GM15510 (cell line): ENCODE measurements around the gene TRAF6.

Experiments used
- POLR2A ChIP-seq: IDR thresholded peaks from 3 replicates; pipeline ENCODE4 v1.6.1; 2011; ENCODE audit warnings: borderline replicate concordance; ENCODE audit not compliant: insufficient read length; ENCODE audit errors: extremely low read depth

TRAF6 gene

DNA sequence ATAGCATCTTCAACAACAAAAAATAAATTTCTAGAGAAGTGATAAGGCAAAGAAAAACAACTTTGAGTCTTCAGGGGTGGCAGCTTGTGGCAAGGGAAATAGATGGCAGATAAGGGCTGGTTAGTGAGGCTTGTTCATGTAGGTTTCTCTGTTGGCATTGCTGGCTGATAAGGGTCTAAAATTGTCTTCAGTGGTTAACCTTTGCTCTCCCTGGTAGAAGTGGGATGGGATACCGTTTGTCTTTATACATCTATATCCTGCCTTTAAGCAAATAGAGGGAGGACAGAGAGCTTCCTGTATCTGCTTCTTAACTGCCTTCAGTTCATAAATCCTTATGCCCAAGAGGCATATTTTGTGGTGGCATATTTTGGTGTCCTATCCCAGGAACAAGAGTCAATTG is 57.1 kb downstream of the TRAF6 start:
- TF ChIP-seq POLR2A = no peak

DNA sequence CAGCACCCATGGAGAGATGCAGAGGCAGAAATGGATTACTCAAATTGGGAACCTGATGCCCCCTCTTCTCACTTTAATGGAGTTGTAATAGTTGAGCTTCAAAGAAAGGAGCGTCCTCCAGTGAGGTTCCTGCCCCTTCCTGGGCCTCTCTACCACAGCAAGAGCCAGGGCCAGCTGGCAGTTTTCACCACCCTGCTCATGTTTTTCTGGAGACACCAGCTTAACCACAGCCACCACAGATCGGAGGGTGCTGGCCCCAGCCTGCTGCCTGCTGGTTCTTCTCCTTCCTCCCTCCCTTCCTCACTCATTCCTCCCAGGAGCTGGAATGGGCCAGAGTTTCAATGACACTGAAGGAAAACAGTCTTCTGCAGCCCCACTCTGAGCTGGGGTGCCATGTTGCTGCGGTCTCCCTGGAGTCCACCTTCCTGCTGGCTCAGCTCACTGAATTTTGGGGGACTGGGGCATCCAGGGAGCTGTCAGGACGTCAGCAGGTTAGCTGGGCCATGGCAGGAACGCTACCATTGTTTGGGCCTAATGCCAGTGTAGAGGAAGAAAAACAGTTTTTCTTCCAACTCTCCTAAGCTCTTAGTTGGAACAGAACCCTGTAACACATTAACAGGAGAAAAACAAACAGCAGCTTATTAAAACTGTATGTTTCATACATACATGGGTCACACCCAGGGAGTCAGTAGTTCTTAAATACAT is 57.7 kb downstream of the TRAF6 start:
- no peak for TF ChIP-seq POLR2A

DNA sequence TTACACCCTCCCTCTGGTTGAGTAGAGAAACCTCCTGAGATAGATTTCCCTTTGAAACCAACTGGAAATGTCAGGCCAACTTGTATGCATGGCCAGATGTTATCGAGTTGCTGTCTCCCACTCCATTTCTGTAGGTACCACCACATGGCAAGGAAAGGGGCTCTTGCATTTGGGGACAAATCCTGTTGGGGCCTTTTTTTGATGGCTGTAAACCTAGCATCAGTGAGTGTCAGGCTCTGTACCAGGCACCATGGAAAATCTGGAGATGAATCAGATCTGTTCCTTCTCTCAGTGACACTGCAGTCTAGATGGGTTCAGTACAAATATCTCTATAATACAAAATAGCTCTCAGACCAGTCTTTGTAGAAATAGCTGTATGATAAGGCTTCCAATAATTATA is 58.4 kb downstream of the TRAF6 start:
- no peak for TF ChIP-seq POLR2A

DNA sequence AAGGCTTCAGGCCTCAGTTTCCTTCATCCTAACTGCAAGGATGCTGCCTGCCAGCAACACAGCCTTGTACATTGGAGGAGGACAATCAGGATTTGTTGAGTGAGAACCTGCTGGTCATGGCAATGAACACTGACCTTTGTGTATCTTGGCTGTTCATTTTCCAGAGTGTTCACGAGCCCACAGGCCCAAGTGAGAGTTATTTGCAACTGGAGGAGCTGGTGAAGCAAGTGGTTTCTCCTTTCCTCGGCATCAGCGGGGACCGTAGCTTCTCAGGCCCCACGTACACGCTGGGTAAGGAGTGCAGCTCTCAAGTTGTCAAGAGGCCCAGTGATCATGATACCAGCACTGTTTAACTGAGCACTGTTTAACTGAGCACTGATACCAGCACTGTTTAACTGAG is 59.0 kb downstream of the TRAF6 start:
- TF ChIP-seq POLR2A = no peak

DNA sequence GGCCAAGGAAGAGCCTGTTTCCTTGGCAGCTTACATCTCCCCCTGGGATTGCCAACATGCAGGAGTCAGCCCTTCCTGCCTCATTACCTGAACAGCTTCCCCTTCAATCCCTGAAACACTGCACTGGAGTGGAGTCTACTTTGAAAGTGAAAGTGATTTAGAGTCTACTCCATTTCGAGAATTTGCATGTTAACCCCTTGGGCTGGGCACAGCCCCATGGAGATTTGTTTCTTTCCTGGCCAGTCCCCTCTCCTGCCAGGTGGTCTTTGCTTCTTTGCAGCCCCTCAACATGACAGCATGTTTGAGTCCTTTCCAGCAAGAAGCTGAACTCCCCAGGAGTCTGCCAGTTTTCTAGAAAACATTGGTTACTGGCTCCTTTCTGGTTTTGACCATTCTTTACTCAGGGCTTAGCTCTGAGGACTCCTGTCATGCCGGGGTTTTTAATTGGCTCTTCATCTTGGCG is 59.9 kb downstream of the TRAF6 start:
- no peak for TF ChIP-seq POLR2A

DNA sequence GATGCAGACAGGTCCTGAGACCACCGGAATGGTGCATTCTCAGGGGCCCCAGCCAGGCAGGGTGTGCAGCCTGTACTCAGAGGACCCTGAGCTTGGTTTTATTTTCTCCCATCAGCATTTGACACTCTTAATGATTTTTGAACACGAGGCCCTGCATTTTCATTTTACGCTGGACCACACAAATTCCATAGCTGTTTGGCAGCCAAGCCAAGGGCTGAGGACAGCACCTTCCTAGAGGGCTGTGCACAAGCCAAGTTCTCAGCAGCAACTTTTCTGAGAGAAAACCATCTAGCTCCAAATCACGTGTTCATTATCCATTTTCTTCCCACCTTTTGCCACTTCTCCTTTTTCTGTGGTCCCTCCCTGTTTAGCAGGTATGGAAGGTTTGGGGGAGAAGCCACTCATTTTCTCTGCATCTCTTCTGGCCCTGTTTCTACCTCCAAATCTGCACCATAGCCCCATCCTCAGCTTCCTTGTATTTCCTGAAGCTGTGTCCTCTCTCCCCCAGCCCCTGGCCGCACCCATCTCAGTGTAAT is 60.4 kb downstream of the TRAF6 start:
- TF ChIP-seq POLR2A = no peak

DNA sequence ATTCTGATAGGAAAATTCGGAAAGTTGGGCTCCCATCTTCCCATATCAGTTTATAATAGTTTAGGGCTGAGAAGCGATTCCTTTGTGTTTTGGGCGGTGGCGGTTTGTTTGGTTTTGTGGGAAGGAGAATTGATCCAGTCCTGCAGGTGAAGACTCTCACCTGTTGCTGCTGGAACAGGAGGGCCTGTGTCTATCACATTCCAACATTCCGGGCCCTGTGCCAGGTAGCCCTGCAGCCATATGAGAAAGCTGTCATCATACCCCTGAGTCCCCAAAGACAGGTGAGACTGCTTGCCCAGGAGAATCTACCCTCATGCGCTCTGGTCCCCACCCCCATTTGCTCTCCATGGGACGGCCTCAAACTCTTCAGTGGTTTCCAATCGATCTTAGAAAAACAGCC is 62.1 kb downstream of the TRAF6 start:
- no peak for TF ChIP-seq POLR2A

DNA sequence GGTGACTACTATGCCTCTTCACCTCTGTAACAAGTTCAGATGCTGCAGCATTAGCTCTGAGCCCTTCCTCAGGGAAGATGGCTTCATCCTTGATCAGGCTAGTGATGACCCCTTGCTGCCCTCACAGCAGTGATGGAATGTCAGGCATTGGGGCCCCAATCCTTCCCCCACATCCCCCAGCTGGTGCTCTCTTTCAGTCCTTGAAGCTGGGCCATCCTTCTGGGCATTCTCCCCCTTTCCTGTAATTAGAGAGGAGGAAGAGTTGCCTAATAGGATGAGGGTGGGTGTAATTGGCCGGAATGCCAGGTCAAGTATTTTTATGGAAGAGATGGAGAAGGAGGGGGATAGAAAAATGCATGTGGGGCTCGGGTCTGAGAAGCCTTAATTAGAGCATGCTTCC is 62.6 kb downstream of the TRAF6 start:
- TF ChIP-seq POLR2A = no peak

DNA sequence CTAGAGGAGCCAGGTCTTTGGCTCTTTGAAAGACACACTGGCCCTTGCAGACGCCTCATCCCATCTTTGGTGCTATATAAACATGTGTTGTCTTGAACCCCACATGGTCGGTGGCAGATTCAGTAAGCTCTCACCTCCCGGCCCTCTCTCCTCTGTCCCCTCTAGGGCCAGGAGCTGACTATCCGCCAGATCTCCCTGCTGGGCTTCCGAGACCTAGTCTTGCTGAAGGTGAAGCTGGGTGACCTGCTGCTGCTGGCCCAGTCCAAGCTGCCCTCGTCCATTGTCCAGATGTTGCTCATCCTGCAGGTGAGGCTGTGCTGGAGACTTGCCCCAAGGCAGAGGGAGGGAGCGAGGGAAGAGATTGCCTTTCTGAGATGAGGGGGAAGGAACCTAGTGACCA is 63.9 kb downstream of the TRAF6 start:
- no peak for TF ChIP-seq POLR2A

DNA sequence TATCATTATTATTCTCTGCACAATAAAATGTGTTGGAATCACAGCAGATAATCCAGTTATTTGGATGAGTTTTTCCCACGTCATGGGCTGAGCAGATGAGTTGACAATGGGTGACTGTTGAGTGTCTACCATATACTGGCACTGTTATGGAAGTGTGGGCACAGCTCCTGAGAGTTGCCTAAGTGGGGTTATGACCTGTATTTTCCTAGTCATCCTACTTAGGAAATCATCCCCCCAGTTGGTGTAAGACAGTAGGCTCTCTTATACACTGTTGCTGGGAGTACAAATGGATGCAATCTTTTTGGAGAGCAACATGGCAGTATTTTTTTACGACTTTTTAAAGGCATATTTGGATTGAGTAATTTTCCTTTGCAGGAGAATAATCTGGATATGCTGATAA is 66.4 kb downstream of the TRAF6 start:
- no peak for TF ChIP-seq POLR2A

DNA sequence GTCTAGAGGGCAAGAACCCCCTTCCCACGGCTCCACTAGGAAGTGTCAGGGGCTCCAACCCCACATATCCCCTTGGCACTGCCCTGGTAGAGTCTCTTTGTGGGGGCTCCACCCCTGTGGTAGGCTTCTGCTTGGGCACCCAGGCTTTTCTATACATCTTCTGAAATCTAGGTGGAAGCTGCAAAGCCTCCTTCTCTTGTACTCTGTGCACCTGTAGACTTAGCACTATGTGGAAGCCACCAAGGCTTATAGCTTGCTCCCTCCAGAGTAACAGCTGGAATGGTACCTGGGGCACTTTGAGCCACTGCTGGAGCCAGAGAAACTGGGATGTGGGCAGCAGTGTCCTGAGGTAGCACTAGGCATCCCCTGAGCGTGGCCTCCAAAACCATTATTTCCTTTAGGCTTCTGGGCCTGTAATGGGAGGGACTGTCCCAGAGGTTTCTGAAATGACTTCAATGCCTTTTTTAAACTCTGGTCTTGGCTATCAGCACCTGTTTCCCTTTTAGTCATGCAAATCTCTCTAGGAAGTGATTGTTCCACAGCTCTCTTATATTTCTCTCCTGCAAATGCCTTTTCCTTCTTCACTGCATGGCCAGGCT is 68.4 kb downstream of the TRAF6 start:
- no peak for TF ChIP-seq POLR2A

DNA sequence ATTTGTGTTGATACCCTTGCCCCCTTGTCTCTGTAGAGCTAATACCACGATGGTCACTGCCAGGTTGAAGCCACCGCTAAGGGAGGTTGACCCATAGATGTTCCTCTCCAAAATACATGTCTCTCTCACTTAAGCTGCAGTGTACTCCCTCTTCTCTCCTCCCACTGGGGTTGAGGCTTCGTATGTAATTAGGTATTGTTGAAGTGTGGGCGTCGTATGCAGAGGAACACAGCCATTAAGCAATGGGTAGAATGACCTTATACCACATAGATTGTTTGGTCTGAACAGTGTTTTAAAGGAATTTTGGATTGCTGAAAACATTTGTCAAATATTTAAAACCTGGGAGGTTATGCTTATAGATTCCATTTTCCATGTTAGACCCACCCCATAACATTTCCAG is 71.9 kb downstream of the TRAF6 start:
- no peak for TF ChIP-seq POLR2A

DNA sequence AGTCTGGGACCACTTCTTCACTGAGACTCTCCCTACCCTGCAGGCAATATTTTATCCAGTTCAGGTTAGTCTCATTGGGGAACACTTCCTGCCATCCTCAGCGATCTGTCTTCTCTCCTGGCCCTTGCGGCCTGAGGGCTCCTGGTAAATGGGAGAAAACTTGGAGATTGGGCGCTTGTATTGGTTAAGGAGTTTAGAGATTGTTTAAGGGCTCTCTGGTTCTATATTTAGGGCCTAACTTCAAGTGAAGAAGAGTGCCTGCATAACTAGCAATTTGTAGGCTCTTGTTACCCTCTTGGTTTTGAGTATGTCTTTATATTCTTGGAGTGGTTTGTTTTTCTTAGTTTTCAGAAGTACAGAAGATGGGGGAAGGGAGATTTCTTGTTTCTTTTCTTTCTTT is 72.7 kb downstream of the TRAF6 start:
- no peak for TF ChIP-seq POLR2A
